Activated CD4-positive, CD25-positive, alpha-beta regulatory T cell treated with anti-CD3 and anti-CD28 coated beads, Interleukin-2, amount 50 U/mL, for 72 hours (primary cell): ENCODE results near the gene SPSB1.

Source experiments
- DNase-seq: peaks from one replicate; pipeline ENCODE4 v3.0.0; 2021

The SPSB1 gene

DNA sequence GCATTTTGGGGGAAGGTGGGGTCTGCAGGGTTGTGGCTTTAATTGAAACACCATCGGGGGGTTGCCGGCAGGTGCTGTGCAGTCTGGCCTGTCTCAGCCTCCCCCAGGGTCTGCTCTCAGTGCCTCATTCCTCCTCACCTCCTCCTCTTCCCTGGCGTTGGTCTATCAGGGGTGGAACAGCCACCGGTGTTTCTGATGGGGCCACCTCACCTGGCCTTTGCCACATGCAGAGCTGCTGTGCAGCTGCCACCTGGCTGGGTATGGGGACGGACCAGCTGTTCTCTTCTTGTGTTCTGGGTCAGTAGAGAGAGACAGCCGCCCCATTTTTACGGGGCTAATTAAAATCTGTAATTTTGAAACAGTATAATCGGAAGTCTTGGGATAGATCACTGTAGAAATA is 53.9 kb downstream of the SPSB1 start:
- no peak for DNase-seq

GRCh38 chr1:9347095-9347850 is 54.6 kb downstream of the SPSB1 start:
- DNase-seq, result no peak

DNA sequence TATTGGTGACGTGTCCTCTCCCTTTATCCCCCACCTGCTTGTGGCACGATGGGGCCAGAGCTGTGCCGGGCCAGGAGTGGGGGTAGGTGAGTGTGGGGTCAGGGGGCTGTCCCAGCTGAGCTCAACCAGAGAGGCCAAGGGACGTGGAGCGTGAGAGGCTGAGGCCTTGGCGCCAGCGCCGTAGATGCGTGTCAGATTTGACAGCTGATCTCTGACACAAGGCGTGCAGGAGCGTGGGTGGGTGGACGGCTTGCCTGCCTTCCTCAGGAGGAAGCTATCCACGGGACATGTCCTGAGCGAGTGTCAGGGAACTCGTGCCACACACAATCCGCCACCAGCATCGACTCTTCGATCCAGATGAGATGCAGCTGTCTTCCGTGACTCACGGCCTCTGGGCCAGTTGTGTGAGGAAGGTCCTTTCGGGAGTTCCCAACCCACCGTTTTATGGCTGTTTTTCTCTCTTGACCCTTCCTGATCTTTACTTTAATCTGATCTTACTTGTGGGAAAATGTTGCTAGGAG is 56.7 kb downstream of the SPSB1 start:
- DNase-seq, result no peak

DNA sequence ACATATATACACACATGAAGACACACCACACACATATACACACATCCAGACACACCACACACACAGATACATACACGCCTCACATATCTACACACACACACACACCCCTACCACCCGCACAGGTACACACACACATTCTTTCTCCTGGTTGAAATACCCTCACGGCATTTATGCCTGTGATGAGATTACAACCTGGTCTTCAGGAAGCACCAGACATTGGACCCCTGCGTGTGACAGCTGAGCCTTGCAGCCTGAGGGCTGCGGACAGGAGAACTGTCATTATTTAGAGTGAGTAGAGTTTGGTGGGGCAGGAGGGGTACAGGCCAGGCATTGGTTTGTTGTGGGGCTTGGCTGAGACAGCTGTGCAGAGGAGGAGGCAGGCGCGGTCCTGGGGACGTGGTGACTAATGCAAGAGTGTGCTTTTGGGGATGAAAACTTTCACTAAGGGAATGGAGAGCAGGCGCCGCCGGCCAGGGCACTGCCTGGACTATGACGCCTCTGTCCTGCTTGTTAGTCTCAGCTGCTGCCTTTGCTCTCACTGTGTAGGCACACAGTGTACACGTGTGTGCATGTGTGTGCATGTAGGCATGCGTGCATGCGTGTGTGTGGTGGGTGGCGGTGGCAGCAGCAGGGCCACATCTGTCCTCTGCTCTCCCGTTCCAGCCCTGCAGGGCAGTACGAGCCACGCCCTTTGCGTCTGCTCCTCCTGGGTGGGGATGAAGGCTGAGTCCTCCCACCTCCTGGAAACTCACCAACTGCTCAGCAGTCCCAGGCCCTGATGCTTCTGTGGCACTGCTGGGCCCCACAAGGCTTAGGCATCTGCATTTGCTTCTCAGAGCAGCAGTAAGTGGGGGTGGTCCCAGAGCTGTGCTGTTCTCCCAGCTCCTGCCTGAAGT is 57.6 kb downstream of the SPSB1 start:
- DNase-seq, result no peak

DNA sequence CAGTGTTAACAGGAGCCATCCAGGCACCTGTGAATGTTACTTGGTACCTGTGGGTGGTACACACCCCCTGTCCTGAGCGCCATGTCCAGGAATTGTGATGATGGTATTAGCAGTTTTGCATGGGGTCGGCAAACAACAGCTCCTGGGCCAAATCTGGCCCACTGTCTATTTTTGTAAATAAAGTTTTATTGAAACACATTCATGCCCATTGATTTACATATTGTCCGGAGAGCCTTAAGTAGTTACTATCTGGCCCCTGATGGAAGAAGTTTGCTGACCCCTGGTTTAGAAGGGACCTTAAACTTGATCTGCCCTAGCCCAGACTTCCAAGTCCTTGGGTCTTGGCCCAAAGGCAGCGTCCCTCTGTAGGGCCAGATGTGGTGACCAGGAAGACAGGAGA is 58.3 kb downstream of the SPSB1 start:
- DNase-seq, result no peak

- no peak for DNase-seq
These were observed 59.1 kb downstream of the SPSB1 start for GRCh38 chr1:9351654-9352271.

DNA sequence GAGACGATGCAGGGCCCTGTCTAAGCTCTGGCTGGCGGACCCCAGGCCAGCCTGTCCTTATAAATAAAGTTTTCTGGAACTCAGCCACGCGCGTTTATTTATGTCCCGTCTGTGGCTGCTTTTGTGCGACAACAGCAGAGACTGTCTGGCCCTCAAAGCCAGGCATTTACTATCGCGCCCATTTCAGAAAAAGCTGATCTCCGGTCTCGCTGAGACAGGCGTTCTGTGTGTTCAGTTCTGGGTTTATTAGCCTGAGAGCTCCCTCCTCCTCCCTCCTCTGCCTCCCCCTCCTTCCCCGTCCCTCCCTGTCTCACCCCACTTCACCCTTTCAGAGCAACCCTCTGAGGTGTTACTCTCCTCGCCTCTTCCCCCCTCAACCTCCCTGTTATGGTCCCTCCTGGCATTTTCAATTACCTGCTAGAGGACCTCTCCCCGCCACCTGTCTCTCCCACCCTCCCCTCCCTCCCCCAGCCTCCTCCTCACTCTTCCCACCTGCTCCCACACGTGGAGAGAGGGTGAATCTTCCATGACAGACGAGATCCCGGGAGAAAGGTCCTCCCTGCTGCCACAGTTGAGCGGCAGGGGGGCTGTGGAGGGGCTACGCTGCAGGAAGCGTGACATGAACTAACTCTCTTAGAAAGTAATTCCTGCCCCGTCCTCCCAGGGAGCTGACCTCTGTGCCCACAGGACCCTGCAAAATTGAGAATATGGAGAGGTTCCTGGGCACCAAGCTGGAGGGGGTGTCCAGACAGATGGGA is 59.9 kb downstream of the SPSB1 start:
- no peak for DNase-seq

- no peak for DNase-seq
These were observed 62.8 kb downstream of the SPSB1 start for GRCh38 chr1:9355503-9355902.

DNA sequence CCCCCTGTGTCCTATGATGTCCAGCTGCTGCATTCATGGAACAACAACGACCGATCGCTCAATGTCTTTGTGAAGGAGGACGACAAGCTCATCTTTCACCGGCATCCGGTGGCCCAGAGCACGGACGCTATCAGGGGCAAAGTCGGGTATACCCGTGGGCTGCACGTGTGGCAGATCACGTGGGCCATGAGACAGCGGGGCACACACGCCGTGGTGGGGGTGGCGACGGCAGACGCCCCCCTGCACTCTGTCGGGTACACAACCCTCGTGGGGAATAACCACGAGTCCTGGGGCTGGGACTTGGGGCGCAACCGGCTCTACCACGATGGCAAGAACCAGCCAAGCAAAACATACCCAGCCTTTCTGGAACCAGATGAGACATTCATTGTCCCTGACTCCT is 63.3 kb downstream of the SPSB1 start:
- no peak for DNase-seq

GRCh38 chr1:9356829-9357466 is 64.3 kb downstream of the SPSB1 start:
- no peak for DNase-seq

DNA sequence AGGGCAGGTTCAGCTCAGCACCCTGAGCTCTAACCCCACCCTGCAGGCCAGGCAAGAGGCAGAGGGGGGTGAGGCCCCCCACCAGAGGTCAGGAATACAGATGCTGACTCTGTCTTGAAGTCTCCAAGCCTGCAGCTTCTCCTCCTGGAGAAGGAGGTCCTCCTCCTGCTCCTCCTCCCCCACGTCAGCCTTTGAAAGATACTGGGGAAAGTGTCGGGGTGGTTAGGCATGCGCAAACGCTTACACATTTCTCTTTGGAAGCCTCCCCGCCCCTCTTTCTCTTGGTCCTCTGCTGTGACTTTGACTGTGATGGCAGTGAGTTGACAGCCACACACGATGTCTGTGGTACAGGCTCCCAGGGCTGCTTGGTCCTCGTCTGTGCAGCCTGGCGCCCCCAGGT is 65.3 kb downstream of the SPSB1 start:
- no peak for DNase-seq

DNA sequence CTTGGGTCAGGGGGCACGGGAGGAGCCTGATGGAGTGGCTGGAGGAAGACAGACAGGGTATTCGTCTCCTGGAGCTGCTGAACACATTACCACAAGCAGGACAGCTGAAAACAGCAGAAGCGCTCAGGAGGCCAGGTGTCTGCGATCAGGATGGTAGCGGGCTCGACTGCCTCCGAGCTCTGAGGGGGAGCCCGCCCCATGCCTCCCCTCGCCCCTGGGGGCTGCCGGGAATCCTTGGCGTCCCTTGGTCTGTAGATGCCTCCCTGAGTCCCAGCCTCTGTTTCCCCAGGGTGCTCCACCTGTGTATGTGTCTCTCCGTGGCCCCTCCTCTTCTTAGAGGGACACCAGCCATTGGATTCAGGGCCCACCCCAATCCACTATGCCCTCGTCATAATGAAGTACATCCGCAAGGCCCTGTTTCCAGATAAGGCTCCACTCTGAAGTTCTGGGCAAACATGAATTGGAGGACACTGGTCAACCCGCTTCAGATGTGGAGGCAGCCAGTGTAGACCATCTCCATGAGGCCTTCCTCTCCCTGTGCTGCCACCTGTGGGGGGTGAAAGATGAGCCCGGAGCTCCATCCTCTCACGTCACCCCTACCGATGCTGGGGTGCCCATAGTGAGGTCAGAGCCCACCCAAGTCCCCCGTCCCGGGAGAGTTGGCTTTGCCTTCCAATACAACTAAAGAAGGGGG is 67.8 kb downstream of the SPSB1 start:
- no peak for DNase-seq

GRCh38 chr1:9361630-9362260 is 69.1 kb downstream of the SPSB1 start:
- no peak for DNase-seq

- DNase-seq, result no peak
These were observed 69.8 kb downstream of the SPSB1 start for GRCh38 chr1:9362488-9362887.

GRCh38 chr1:9363061-9363471 is 70.4 kb downstream of the SPSB1 start:
- no peak for DNase-seq

GRCh38 chr1:9366298-9366697 is 73.6 kb downstream of the SPSB1 start:
- no peak for DNase-seq

DNA sequence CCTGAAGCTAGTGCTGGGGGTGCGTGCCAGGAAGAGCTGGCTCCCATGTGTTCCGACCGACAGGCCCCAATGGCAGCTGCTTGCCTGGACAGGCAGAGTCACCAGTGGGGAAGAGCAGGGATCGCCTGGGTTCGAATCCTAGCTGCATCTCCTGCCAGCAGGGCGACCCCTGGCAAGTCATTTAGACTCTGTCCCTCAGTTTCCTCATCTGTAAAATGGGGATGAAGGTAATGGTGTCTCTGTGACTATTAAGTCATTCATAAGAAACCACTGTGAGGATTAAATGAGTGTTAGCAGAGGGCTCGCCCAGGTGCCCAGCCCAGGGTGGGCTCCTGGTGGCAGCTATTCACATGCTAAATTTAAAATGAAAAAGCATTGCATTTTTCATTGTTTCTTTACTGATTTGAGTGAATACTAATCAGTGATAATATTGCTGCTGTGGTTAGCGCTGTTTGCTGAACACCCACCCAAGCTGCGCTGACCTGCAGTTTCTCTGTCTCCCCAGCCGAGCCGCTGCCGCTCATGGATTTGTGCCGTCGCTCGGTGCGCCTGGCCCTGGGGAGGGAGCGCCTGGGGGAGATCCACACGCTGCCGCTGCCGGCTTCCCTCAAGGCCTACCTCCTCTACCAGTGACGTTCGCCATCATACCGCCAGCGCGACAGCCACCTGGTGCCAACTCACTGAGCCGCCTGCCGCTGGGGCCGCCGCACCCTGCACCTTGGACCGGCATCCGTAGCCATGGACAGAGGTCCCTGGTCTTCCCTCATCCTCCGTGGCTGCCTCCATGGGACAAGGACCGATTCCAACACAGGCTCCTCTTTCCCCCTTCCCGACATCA is 74.5 kb downstream of the SPSB1 start:
- DNase-seq, result no peak

GRCh38 chr1:9367806-9368205 is 75.1 kb downstream of the SPSB1 start:
- DNase-seq, result no peak

DNA sequence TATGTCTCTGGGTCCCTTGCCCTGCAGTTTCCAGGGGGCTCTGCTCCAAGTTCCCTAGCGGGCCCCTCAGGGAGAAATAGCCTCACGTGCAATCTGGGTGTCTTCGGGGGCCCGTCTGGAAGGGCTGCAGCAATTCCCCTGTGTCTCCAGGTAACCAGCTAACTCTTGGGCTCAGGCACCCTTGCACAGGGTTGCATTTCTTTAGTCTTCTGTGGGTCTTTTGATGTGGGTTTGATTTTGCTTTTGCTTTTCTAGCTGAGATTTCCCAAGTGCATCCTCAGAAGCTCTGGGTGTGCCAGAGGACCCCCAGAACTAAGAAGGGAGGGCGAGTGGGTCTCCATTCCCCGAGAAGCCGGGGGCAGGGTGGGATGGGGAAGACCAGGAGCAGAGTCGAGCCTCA is 75.7 kb downstream of the SPSB1 start:
- no peak for DNase-seq
